PC-3 (cell line): ENCODE data around the gene GCHFR. TPM values are rescaled to one million over a fixed set of nuclear protein-coding genes. Genes with fewer than 3 reads are reported as not detected.

ENCODE experiments used
- ATAC-seq: fragments of 200-7000 bp; cut with Tn5 transposase; 2 replicates; pipeline ENCODE4 v1.9.1; 2020; ENCODE audit warnings: mild to moderate bottlenecking, moderate library complexity
- BruUV-seq: library from RNA; stranded (reverse); fragments of 400-500 nt; replicated peaks from 2 replicates; lab custom pipeline; 2021; lab: Mats Ljungman, UMichigan
- CTCF ChIA-PET: fragments of 300-600 bp; sonication (Branson Sonifier 250); formaldehyde crosslinking; loops from one replicate; lab custom pipeline; 2022; ENCODE audit warnings: antibody characterized with exemption; lab: Charles Lee
- POLR2A ChIA-PET: fragments of 300-600 bp; sonication (Branson Sonifier 250); formaldehyde crosslinking; loops from one replicate; lab custom pipeline; 2022; ENCODE audit warnings: antibody characterized with exemption; ENCODE audit not compliant: unreplicated experiment; lab: Charles Lee
- DNase-seq: peaks from one replicate; pipeline ENCODE4 v3.0.0-alpha.2; 2015
- H2AFZ ChIP-seq: fragments of 300-600 bp; sonication (generic); 2 replicates; pipeline ENCODE4 v1.6.0; 2016; ENCODE audit warnings: antibody characterized with exemption, low read length
- H3F3A ChIP-seq: fragments of 300-600 bp; sonication (generic); one replicate; pipeline ENCODE4 v1.6.0; 2017; ENCODE audit warnings: antibody characterized with exemption, low read length, control low read depth, mild to moderate bottlenecking; ENCODE audit not compliant: unreplicated experiment
- H3K27ac ChIP-seq: fragments of 300-600 bp; sonication (generic); 2 replicates; pipeline ENCODE4 v1.5.1; 2016; ENCODE audit warnings: mild to moderate bottlenecking, low read length
- H3K27me3 ChIP-seq: fragments of 300-600 bp; sonication (generic); 2 replicates; pipeline ENCODE4 v1.6.1; 2016; ENCODE audit warnings: low read length, mixed read lengths
- H3K36me3 ChIP-seq: fragments of 300-600 bp; sonication (generic); 2 replicates; pipeline ENCODE4 v1.6.1; 2016; ENCODE audit warnings: low read depth, mixed run types, low read length, mixed read lengths
- H3K4me1 ChIP-seq: fragments of 300-600 bp; sonication (generic); 2 replicates; pipeline ENCODE4 v1.5.1; 2016; ENCODE audit warnings: low read length; ENCODE audit not compliant: insufficient read depth
- H3K4me2 ChIP-seq: fragments of 300-600 bp; sonication (generic); 2 replicates; pipeline ENCODE4 v1.6.0; 2016; ENCODE audit warnings: low read length
- H3K4me3 ChIP-seq: fragments of 300-600 bp; sonication (generic); 2 replicates; pipeline ENCODE4 v1.5.1; 2016; ENCODE audit warnings: mild to moderate bottlenecking, low read length, mixed read lengths
- H3K79me2 ChIP-seq: fragments of 300-600 bp; sonication (generic); 2 replicates; pipeline ENCODE4 v1.6.1; 2017; ENCODE audit warnings: low read length, mixed read lengths
- H3K9ac ChIP-seq: fragments of 300-600 bp; sonication (generic); 2 replicates; pipeline ENCODE4 v1.6.0; 2016; ENCODE audit warnings: mild to moderate bottlenecking, low read length
- H3K9me2 ChIP-seq: fragments of 300-600 bp; sonication (generic); replicated peaks from 2 replicates; pipeline ENCODE4 v1.6.1; 2016; ENCODE audit warnings: mixed run types, low read length, mixed read lengths
- H3K9me3 ChIP-seq: fragments of 300-600 bp; sonication (generic); 2 replicates; pipeline ENCODE4 v1.6.1; 2016; ENCODE audit warnings: low read length, mixed read lengths
- H4K20me1 ChIP-seq: fragments of 300-600 bp; sonication (generic); 2 replicates; pipeline ENCODE4 v1.6.1; 2016; ENCODE audit warnings: low read length, mixed read lengths
- EZH2 ChIP-seq: fragments of 300-600 bp; sonication (generic); IDR thresholded peaks from one replicate; pipeline ENCODE4 v1.6.1; 2017; ENCODE audit warnings: antibody characterized with exemption, mild to moderate bottlenecking, low read length; ENCODE audit not compliant: unreplicated experiment
- EZH2phosphoT487 ChIP-seq: fragments of 300-600 bp; sonication (generic); IDR thresholded peaks from 2 replicates; pipeline ENCODE4 v1.6.1; 2018; ENCODE audit warnings: mild to moderate bottlenecking, antibody characterized with exemption, low read length, borderline replicate concordance
- intact Hi-C: fragments of 100-400 bp; cut with micrococcal nuclease; formaldehyde crosslinking; loops from 2 replicates; pipeline ENCODE4 v1.9.0; 2023
- total RNA-seq: library from RNA; depleted of rRNA; stranded (reverse); fragments of >200 nt; gene quantifications from 2 replicates; pipeline ENCODE4 v1.2.3, GENCODE V29; 2014
- TF ChIP-seq, protein P1 (sequence below): fragments of 300-600 bp; sonication (generic); conservative IDR thresholded peaks from 2 replicates; pipeline ENCODE4 v1.5.1; 2017; ENCODE audit warnings: antibody characterized with exemption, low read depth, mild to moderate bottlenecking, low read length

The GCHFR gene
- total RNA-seq, 1 experiment from 2014 or later = 58.9 TPM

DNA sequence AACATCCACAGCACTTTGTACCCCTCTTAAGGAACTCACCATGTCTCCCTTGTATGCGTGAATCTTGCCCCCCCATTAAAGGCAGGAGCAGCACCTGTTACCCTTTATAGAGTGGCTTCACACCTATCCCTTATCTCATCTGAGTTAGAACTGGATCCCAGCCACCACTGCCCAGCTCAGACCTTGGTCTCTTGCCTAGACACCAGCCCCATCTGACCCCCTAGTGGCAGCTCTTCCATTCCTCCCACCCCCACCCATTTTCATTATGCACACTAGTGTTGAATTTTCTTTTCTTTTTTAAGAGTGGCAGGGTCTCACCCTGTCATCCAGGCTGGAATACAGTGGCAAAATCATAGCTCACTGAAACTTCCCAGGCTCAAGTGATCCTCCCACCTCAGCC lies 39.8 kb downstream of the GCHFR start:
- ChIA-PET POLR2A (no interaction called here), CTCF (no interaction called here)
- ATAC-seq = no peak
- TF ChIP-seq, protein P1, sequence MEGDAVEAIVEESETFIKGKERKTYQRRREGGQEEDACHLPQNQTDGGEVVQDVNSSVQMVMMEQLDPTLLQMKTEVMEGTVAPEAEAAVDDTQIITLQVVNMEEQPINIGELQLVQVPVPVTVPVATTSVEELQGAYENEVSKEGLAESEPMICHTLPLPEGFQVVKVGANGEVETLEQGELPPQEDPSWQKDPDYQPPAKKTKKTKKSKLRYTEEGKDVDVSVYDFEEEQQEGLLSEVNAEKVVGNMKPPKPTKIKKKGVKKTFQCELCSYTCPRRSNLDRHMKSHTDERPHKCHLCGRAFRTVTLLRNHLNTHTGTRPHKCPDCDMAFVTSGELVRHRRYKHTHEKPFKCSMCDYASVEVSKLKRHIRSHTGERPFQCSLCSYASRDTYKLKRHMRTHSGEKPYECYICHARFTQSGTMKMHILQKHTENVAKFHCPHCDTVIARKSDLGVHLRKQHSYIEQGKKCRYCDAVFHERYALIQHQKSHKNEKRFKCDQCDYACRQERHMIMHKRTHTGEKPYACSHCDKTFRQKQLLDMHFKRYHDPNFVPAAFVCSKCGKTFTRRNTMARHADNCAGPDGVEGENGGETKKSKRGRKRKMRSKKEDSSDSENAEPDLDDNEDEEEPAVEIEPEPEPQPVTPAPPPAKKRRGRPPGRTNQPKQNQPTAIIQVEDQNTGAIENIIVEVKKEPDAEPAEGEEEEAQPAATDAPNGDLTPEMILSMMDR = peak; percentile 16; the same call in 1 of the 2 replicates
- no peak for TF ChIP-seq EZH2
- 0 out of 2 replicates have a peak, but pooled peaks cover 3% of the 10 kb centered on the region for H3K36me3 ChIP-seq
- no peaks in the 10 kb centered on the region for H3K9me3 ChIP-seq
- no peak overlapping the region for H2AFZ ChIP-seq
- H3F3A ChIP-seq = no peaks in the 10 kb centered on the region
- no peak overlapping the region for H3K4me2 ChIP-seq
- no peak overlapping the region for H3K27ac ChIP-seq
- peaks cover 13% of the 10 kb centered on the region for H3K4me1 ChIP-seq
- H3K9me2 ChIP-seq = no peaks in the 10 kb centered on the region
- no peak overlapping the region for H3K9ac ChIP-seq
- no TSS peak for BruUV-seq
- H4K20me1 ChIP-seq = no peaks in the 10 kb centered on the region
- no peaks in the 10 kb centered on the region for H3K27me3 ChIP-seq
- H3K4me3 ChIP-seq = no peak overlapping the region
- no peak for DNase-seq
- intact Hi-C loops = no loop called here
- peaks cover 45% of the 10 kb centered on the region for H3K79me2 ChIP-seq

DNA sequence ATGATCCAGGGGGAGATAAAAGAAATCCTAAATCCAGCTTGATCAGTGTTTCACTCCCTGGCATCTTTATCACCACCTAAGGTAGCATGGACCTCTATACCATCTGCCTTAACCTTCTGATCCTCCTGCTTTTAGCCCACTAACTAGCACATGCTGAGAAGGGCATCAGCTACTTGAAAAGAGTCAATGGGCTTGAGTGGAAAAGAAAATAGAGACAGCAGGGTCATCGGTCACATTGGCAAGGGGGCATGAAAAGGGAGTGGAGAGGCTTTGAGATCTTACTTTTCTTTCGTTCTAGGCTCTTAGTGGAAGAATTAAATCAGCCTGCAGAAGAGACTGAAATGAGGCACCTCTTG lies 42.8 kb downstream of the GCHFR start:
- no peaks in the 10 kb centered on the region for H3K9me2 ChIP-seq
- DNase-seq (no peak), ATAC-seq (no peak)
- H3K4me2 ChIP-seq = peak overlapping the region; percentile 97
- ChIA-PET CTCF (interaction anchor here (0.6 to 1.3 kb wide), 3 partner anchors 22 to 87 kb away, joined by 3 to 12 read pairs (median 9); no protein-coding TSS in a partner anchor), POLR2A (interaction anchor here (1.5 kb wide), 1 partner anchor 37 kb away, joined by 5 read pairs; the partner anchor contains the start of gene SPINT1)
- no peak for TF ChIP-seq EZH2phosphoT487
- TF ChIP-seq, protein P1 = no peak
- TF ChIP-seq EZH2 = no peak
- H3K36me3 ChIP-seq = no peaks in the 10 kb centered on the region
- no peaks in the 10 kb centered on the region for H3F3A ChIP-seq
- no peaks in the 10 kb centered on the region for H3K9me3 ChIP-seq
- no peaks in the 10 kb centered on the region for H3K27me3 ChIP-seq
- peaks cover 37% of the 10 kb centered on the region for H3K79me2 ChIP-seq
- peak overlapping the region; percentile 98 for H3K4me3 ChIP-seq
- TSS peak; percentile 72 for BruUV-seq
- peak overlapping the region; percentile 65 for H3K27ac ChIP-seq
- H4K20me1 ChIP-seq = no peaks in the 10 kb centered on the region
- peaks cover 13% of the 10 kb centered on the region for H3K4me1 ChIP-seq
- intact Hi-C loops = no loop called here
- peak overlapping the region; percentile 92 for H3K9ac ChIP-seq
- H2AFZ ChIP-seq = peak overlapping the region; percentile 100
